NT2/D1 (cell line): ENCODE measurements around the gene CTRL.

Experiments used
- DNase-seq: peaks from one replicate; pipeline ENCODE4 v3.0.0-alpha.2; 2011; ENCODE audit warnings: low read depth, low spot score
- H3K27me3 ChIP-seq: 2 replicates; pipeline ENCODE4 v1.6.0; 2011; ENCODE audit warnings: mild to moderate bottlenecking; ENCODE audit not compliant: insufficient read length, insufficient read depth
- H3K36me3 ChIP-seq: 2 replicates; pipeline ENCODE4 v1.6.1; 2011; ENCODE audit warnings: mild to moderate bottlenecking, low read length, mixed read lengths; ENCODE audit not compliant: insufficient read depth, insufficient read length
- H3K4me1 ChIP-seq: 2 replicates; pipeline ENCODE4 v1.5.1; 2011; ENCODE audit not compliant: insufficient read depth, insufficient read length
- H3K4me3 ChIP-seq: 2 replicates; pipeline ENCODE4 v1.5.1; 2011; ENCODE audit warnings: low read depth; ENCODE audit not compliant: insufficient read length
- H3K9ac ChIP-seq: 2 replicates; pipeline ENCODE4 v1.6.0; 2011; ENCODE audit warnings: low read depth; ENCODE audit not compliant: insufficient read length
- H3K9me3 ChIP-seq: 2 replicates; pipeline ENCODE4 v1.5.1; 2011; ENCODE audit warnings: mild to moderate bottlenecking, low read length; ENCODE audit not compliant: insufficient read depth
- SUZ12 ChIP-seq: IDR thresholded peaks from 2 replicates; pipeline ENCODE4 v1.6.1; 2011; ENCODE audit not compliant: insufficient read length, insufficient read depth; ENCODE audit errors: extremely low read depth
- YY1 ChIP-seq: IDR thresholded peaks from 2 replicates; pipeline ENCODE4 v1.6.1; 2011; ENCODE audit not compliant: insufficient read length, insufficient read depth
- ZNF274 ChIP-seq: IDR thresholded peaks from 2 replicates; pipeline ENCODE4 v1.6.1; 2011; ENCODE audit warnings: mild to moderate bottlenecking, low read depth, low read length

Gene CTRL

DNA sequence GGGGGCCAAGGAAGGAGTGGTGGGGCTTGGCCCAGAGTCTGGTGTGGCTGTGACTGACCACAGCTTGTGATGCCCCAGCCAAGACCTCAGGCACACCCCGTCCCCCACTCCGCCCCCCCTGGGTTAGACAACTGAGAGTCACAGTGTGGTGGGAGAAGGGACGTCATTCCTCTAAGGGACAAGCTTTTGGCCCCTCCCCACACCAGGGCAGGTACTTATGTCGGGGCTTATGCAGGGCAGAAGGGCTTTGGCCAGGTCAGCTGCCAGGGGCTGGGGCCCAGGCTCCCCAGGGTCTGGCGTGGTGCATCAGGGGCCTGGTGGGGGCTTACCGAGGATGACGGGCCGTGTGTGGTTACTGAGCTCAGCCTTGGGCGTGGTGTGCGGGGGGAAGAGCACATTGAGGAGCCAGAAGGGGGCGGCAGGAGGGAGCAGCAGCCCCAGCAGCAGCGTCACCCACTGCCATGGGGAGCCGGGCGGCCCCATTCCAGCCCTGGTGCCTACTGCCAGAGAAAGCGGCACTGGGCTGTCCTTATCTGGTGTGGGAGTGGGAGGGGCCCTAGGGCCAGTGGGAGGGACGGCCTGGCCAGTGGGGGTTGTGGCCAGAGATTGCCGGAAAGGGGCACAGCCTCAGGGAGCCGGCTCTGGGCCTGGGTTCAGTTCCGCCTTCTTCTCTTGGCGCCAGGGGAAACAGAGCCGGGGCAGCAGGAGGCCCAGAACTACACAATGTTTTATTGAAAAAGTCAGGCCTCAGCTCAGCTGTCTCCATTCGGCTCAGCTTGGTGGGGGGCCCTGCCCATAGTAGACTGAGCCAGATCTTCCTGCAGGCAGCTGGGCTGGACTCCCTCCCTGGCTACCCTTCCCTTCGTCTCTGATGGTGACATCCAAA lies 12.2 kb upstream of the CTRL start, which contains the start of gene LCAT:
Gene LCAT (minus strand): TSS at position 502 of the 886 bp plus-strand sequence. CDS start 19 bp downstream, at position 483.
- TF ChIP-seq SUZ12: no peak
- TF ChIP-seq ZNF274: no peak
- no peak for TF ChIP-seq YY1
- Histone ChIP-seq H3K9ac (no peak within 1 kb of the TSS), H3K9me3 (no peaks in the 10 kb centered on the region), H3K27me3 (no peaks in the 10 kb centered on the region), H3K4me1 (peaks cover 13% of the 10 kb centered on the region), H3K4me3 (no peak within 1 kb of the TSS), H3K36me3 (peaks cover 99% of the 10 kb centered on the region)
- no peak for DNase-seq

DNA sequence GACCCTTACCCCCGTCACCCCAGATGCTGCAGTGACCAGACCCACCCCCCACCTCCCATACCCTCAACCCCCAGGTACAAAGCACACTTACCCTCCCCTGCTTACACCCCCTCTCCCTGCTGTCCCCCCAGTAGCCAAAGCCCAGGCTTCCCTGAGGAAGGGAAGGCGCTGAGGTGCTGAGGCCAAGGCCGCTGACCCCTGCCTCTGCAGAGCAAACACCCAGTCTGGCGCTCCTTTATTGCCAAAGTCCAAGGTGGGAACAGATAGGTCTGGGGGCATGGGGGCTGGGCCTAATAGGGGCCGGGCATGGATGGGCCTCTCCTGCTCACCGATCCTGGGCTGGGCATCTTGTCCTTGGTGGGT lies 11.6 kb upstream of the CTRL start:
- Histone ChIP-seq H3K36me3 (peaks cover 95% of the 10 kb centered on the region), H3K4me3 (no peak overlapping the region), H3K9me3 (no peaks in the 10 kb centered on the region), H3K4me1 (peaks cover 13% of the 10 kb centered on the region), H3K9ac (no peak overlapping the region), H3K27me3 (no peaks in the 10 kb centered on the region)
- no peak for TF ChIP-seq ZNF274
- TF ChIP-seq YY1: no peak
- TF ChIP-seq SUZ12: no peak
- DNase-seq: no peak

DNA sequence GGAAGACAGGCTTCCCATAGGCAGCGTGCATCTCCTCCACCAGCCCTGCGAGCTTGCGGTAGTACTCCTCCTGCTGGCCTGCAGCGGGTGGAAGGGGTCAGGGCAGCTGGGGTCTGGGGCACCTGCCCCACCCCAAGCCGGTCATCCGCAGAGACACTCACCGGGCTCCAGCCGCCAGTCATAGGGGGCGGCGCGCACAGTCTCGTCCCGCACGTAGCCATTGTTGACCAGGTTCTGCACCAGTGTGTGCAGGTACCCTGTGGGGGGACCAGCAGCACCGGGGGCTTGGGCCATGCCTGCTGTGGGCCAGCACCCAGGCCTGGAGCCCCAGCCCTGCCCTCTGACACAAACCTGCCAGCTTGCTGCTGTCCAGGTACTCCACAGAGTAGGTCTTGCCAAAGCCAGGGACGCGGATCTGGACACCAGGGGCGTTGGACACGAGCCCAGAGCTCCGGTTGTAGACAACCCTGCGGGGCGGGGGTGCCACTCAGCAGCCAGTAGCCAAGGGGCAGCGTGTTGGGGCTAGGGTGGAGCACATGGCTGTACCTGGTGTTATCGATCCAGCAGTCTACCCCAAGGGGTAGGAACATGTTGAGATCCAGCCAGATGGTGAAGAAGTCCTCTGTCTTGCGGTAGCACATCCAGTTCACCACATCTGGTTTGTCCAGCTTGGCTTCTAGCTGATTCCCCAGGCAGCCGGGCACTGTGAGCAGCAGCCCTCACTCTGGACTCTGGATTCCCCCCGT lies 11.0 kb upstream of the CTRL start:
- DNase-seq: no peak
- Histone ChIP-seq H3K36me3 (peaks cover 89% of the 10 kb centered on the region), H3K4me1 (peaks cover 13% of the 10 kb centered on the region), H3K4me3 (no peak overlapping the region), H3K27me3 (no peaks in the 10 kb centered on the region), H3K9ac (no peak overlapping the region), H3K9me3 (no peaks in the 10 kb centered on the region)
- TF ChIP-seq ZNF274 (no peak), SUZ12 (no peak), YY1 (no peak)

DNA sequence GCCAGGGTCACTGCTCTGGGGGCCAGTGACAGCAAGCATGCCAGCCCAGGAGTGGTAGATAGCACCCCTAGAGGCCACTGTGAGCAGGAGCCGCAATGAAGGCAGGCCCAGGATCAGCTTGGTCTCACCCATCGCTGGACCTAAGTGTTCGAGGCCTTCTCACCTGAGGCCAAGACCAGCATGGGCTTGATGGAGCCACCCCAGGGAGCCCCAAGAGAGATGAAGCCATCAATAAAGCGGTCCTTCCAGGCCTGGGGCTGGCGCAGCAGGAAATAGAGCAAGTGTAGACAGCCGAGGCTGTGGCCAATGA lies 10.5 kb upstream of the CTRL start:
- Histone ChIP-seq H3K4me3 (no peak overlapping the region), H3K9me3 (no peaks in the 10 kb centered on the region), H3K36me3 (peaks cover 84% of the 10 kb centered on the region), H3K27me3 (no peaks in the 10 kb centered on the region), H3K9ac (no peak overlapping the region), H3K4me1 (peaks cover 13% of the 10 kb centered on the region)
- peak; percentile 30 for DNase-seq
- no peak for TF ChIP-seq YY1
- no peak for TF ChIP-seq SUZ12
- TF ChIP-seq ZNF274: no peak

DNA sequence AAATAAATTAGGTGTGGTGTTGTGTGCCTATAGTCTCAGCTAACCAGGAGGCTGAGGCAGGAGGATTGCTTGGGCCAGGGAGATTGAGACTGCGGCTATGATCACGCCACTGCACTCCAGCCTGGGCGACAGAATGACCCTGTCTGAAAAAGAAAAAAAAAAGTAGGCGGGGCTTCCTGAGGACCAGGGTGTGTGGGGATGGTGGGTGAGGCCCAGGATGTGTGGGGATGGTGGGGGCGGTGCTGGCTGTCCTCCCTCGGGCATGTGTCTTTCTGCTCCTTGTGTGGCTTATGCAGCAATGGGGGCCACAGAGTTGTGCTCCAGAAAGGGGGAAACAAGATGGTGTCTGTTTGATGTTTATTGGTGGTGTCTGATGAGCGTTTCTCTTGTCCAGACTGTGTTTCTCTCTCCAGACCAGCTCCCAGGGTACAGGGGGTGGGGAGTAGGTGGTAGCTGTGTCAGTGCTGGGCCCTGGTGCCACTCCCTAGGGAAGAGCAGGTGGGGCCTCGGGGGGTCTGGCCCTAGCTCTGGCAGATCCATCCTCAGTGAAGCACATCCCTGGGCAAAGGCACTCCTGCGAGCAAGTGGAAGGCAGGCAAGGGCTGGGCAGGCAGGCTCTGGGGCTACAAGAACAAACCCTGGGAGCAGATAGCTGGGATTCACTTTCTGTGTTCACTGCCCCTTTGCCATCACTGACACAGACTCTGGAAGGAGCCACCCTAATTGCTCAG lies 10.0 kb upstream of the CTRL start:
- Histone ChIP-seq H3K4me1 (peaks cover 13% of the 10 kb centered on the region), H3K4me3 (no peak overlapping the region), H3K27me3 (no peaks in the 10 kb centered on the region), H3K9ac (no peak overlapping the region), H3K36me3 (peaks cover 79% of the 10 kb centered on the region), H3K9me3 (no peaks in the 10 kb centered on the region)
- no peak for TF ChIP-seq SUZ12
- no peak for TF ChIP-seq ZNF274
- TF ChIP-seq YY1: no peak
- no peak for DNase-seq

DNA sequence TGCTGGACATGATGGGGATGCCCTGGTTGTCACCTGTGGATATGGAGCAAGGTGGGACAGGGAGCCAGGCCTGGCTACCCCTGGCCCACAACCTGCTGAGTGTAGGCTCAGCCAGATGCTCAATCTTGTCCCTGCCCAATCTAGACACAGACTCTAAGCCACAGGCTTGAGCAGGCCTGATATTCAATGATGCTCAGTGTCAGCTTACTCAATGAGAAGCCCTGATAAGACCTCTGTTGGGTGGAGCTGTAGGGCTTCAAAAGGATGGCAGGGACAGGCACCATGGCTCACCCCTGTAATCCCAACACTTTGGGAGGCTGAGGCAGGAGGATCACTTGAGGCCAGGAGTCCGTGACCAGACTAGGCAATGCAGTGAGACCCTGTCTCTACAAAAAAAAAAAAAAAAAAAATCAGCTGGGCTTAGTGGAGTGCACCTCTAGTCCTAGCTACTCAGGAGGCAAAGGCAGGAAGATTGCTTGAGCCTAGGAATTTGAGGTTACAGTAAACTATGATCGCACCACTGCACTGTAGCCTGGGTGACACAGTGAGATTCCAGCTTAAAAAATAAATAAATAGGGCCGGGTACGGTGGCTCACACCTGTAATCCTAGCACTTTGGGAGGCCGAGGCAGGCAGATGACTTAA lies 8.9 kb upstream of the CTRL start:
- Histone ChIP-seq H3K9ac (no peak overlapping the region), H3K27me3 (no peaks in the 10 kb centered on the region), H3K36me3 (peaks cover 68% of the 10 kb centered on the region), H3K4me1 (peaks cover 13% of the 10 kb centered on the region), H3K4me3 (no peak overlapping the region), H3K9me3 (no peaks in the 10 kb centered on the region)
- no peak for DNase-seq
- TF ChIP-seq ZNF274 (no peak), SUZ12 (no peak), YY1 (no peak)
